ENCODE data around the gene ENO1. TPM values are rescaled to one million over a fixed set of nuclear protein-coding genes. Genes with fewer than 3 reads are reported as not detected.

Gene ENO1
- total and polyA plus RNA-seq, 9 of the 15 experiments (the other 6 are each of a cell fraction or from before 2014, with no cell fraction given) = 2,249 to 7,472 (median 2,868) TPM

- TF ChIP-seq E2F4 (CRISPR knock-in tag; IDR thresholded peaks at IDR 0.05; ENCODE audit: low read depth) = no peak
- TF ChIP-seq ESRRA (IDR thresholded peaks at IDR 0.05; ENCODE audit: borderline replicate concordance, low read depth) = no peak
- no peak for TF ChIP-seq ZNF764 (CRISPR knock-in tag; IDR thresholded peaks at IDR 0.05; ENCODE audit: low read depth)
- no peak for TF ChIP-seq ZNF184 (CRISPR knock-in tag; IDR thresholded peaks at IDR 0.05)
- no peak for TF ChIP-seq MEF2D (tag; conservative IDR thresholded peaks at IDR 0.05; ENCODE audit: low read depth)
- no peak for TF ChIP-seq GABPA (tag; conservative IDR thresholded peaks at IDR 0.05; ENCODE audit: low read depth)
- TF ChIP-seq MNT (conservative IDR thresholded peaks at IDR 0.05) = peak; percentile 40 to 72; a peak in 2 of 4 replicates
- TF ChIP-seq TAF1 (IDR thresholded peaks at IDR 0.05; ENCODE audit: control insufficient read depth, extremely low read depth, insufficient read depth, low read length, severe bottlenecking) = no peak
- peak; percentile 93 for TF ChIP-seq BRD4 (IDR thresholded peaks at IDR 0.05)
- TF ChIP-seq NR0B1 (IDR thresholded peaks at IDR 0.05; ENCODE audit: partially characterized antibody) = no peak
- TF ChIP-seq SAFB (IDR thresholded peaks at IDR 0.05; ENCODE audit: borderline replicate concordance, low read depth, low read length) = no peak
- no peak for TF ChIP-seq RB1 (IDR thresholded peaks at IDR 0.05; ENCODE audit: low read depth)
- TF ChIP-seq CHAMP1 (IDR thresholded peaks at IDR 0.05) = no peak
- TF ChIP-seq THAP12 (CRISPR knock-in tag; IDR thresholded peaks at IDR 0.05) = no peak
- TF ChIP-seq TEAD1 (CRISPR knock-in tag; IDR thresholded peaks at IDR 0.05) = no peak
- TF ChIP-seq SP2 (IDR thresholded peaks at IDR 0.05; ENCODE audit: extremely low read depth, low read depth, low read length, poor library complexity, severe bottlenecking) = no peak
- no peak for TF ChIP-seq HOMEZ (CRISPR knock-in tag; IDR thresholded peaks at IDR 0.05)
These were observed 1.0 kb upstream of the ENO1 start (continued) for GRCh38 chr1:8879464-8879921.
